ENCODE data around the gene ALX4.

Gene ALX4

DNA sequence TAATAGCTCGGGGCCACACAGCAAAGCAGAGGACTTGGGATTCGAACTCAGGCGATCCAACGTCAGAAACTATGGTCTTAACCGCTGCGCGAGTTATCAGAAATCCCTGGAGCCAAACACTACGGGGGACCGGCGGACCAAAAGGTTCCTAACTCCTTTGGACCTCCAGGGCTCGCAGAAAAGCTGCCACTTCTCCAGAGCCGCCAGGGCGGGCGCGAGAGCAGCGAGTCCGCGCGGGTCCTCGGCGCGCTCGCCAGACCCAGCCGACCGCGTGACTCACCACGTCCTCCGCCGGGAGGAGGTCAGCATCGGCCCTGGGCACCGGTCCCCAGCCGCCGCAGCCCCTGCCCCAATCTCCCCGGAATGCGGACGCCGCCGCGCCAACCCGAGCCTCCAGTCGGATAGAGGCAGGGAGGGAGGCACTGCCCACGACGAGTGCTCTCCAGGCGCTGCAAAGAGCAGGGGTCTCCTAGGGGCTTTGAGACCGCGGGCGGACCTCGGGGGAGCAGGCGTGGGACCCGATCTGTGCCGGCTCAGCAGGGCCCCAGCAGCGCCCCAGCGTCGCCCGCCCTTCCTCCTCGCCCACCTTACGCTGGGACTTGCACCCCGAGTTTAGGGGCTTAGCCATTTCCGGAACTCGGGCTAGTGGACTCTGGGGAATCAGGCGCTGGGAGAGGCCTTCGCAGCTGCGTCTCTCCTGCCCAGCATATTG lies 6.2 kb upstream of the ALX4 start:
- DNase-seq (ENCODE audit: low spot score): no peak

GRCh38 chr11:44314733-44315132 lies 4.8 kb upstream of the ALX4 start:
- DNase-seq (ENCODE audit: low spot score): no peak

DNA sequence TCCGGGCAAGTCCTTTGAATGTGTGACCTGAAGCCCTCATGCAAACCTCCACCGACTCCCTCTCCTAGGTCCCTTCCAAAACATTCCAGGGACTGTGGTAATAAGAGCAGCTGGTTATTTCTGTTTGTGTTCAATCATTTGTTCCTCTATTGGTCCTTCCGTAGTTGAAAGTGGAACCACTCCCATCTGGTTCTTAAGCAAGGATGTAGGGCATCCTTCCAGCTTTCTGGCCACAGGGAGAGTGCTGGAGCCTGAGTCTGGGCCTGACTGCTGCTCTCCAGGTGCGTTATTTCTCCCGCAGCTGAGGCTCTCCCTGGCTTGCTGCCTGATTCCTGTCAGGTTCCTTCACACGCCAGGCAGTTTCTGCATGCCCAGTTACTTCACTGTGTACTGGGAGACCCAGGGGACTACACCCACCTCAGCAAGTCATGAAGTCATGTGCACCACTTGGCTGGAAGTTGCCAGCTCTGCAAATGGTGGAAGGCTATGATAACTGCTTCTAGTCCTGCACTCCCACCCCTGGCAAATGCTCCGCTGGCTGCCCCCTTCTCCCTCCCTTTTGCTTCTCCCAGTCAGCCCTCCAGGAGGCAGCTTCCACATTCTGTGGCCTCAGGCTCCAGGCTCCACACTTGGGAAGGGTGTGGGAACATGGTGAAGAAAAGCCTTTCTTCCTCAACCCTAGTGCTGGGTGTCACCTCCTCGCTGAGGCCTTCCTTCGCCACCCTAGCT lies 4.0 kb upstream of the ALX4 start:
- no peak for DNase-seq (ENCODE audit: low spot score)

DNA sequence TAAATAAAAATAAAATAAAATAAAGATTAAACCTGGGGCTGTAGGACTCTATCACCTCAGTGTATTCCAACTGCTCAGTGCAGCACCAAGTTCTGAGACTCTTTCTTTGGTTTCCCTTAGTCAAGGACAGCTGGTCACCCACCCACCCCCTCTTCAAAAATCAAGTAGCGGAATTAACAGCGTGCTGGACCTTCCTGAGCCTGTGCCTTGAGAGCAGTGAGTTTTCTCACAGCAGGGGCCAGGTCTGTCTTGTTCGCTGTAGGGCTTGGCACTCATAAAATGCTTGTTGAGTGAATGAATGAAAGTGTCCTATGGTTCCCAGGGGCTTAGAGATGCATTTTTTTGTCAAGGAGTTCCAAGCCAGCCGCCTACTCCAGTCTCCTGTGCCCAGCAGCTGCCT lies 2.9 kb upstream of the ALX4 start:
- no peak for DNase-seq (ENCODE audit: low spot score)

- no peak for DNase-seq (ENCODE audit: low spot score)
Measured at GRCh38 chr11:44311339-44312261, 1.7 kb upstream of the ALX4 start.

- no peak for DNase-seq (ENCODE audit: low spot score)
Measured at GRCh38 chr11:44310463-44311272, 729 bp upstream of the ALX4 start.

- DNase-seq (ENCODE audit: low spot score): no peak
Measured at GRCh38 chr11:44310206-44310462, 195 bp upstream of the ALX4 start.

DNA sequence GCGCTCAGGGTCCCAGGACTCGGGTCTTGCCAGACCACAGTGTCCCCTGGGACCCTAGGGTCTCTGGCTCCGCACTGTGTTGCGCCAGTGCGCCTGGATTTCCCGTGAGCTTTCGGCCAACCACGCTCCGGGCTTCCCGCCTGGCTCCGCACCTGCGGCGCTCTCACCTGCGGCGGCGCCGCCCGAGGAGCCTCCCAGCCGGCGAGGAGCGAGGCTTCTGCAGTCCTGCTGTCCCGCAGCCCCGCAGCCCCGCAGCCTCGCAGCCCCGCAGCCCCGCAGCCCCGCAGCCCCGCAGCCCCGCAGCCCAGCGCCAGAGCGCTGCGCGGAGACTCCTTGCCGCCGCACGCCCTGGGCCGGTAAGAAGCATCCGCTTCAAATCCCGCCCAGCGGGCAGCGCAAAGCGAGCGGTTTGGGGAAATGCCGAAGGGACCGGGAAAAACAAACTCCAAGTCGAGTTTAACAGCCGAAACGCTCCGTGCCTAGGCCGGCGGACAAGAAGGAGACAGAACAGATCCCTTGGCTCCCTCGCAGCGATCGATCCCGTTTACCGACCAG lies 939 bp downstream of the ALX4 start:
- no peak for DNase-seq (ENCODE audit: low spot score)

DNA sequence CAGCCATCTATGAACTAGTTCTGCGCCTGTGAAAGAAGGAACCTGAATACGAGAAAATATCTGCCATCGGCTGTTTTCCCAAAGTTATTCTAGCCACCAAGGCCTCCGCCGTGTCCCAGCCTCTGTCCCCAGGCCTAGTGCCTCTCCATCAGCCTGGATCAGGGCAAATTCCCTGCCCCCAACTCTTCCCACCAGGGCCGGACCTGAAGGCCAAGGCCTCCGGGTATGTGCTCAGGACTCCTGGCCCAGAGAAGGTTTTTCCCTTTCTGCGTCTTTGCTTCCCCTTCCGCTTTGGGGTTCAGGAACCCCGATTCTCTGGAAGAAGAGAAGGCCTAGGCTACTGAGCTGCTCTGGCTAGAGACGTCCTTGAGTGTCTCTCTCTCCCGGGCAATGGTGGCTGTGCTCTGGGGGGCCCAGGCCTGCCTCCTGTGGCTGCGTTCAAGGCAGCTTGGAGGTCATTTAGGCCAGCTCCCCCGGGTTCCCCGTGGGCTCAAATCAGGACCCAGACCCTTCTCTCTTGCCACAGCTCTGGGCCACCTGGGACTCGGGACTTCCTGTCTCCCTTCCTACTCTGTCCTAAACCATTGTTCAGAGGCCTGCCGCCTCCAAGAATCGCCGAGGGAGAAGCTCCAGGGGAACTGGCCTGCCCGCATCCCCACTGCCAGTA lies 1.6 kb downstream of the ALX4 start:
- no peak for DNase-seq (ENCODE audit: low spot score)

DNA sequence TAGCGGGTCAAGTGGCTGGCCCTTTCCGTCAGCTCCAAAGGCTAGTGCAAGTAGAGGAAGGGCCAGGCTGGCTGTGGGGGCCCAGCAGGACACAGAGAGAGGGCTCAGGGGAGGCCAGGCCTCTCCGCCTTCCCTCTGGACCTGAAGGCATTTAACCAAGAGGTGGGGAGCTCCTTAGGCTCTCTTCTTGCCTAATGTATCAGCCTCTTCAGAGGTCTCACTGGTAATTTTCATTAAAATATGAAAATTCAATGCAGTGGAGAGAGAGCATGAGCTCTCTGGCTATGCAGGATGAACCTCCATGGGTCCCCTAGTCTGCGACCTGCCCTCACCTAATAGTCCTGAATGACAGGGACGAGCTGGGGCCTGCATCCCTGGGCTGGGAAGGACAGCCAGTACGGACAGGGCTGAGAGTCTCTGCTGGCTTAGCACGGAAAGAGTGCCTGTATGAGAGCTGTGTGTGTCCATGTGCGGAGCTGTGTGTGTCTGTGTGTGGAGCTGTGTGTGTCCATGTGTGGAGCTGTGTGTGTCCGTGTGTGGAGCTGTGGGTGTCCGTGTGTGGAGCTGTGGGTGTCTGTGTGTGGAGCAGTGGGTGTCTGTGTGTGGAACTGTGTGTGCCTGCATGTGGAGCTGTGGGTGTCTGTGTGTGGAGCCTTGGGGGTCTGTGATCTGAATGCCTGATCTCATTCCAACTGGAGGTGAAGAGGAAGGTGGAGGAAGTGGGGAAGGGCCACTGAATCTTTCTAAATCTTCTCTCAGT lies 2.4 kb downstream of the ALX4 start:
- no peak for DNase-seq (ENCODE audit: low spot score)

GRCh38 chr11:44306918-44307244 lies 3.1 kb downstream of the ALX4 start:
- DNase-seq (ENCODE audit: low spot score): no peak

GRCh38 chr11:44306052-44306917 lies 3.7 kb downstream of the ALX4 start:
- DNase-seq (ENCODE audit: low spot score): no peak

DNA sequence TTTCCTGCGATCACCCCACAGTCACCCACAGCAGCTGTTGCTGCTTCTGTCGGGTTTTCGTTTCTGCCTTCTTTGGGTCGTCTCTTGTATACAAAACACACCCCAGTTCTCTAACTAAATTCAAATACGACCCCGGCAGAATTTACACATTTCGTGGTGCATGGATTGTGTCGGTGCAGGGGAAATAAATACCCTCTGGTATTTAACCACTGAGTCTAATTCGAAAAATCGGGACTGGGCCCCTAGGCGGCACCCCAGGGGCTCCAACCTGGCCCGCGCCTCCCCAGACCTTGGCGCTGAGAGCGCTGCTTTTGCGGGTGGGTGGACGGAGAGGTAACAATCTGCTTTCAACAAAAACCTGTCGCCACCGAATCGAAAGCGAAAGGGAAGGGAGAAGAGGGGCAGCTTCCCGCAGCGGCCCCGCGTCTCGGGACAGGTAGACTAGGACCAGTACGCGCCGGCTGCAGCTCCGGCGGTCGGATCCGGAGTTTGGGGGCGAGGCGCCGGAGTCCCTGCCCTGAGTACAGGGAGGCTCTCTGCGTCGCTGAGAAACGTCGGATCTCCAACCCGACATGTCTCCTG lies 4.4 kb downstream of the ALX4 start:
- DNase-seq (ENCODE audit: low spot score): no peak

DNA sequence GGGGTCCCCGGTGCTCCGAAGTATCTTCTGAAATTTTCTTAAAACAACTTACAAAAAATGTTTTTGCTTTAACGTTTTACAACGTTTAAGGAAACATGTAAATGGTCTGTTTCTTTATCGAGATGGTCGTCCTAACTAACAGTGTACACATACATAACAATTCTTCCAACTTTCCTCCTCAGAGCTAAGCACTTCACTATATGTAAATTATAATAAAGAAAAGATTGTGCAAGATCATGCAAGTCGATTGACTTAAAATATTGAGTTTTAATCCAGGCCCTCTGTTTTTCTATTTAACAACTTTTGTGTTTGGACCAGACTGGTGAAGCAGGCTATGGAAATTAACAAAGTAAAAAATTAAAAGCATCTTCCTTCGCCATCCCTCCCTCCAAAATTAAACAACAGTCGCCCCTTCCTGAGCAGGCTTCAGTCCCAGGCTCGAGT lies 4.9 kb downstream of the ALX4 start:
- no peak for DNase-seq (ENCODE audit: low spot score)

- DNase-seq (ENCODE audit: low spot score): no peak
Measured at GRCh38 chr11:44304091-44305025, 5.6 kb downstream of the ALX4 start.

GRCh38 chr11:44303401-44303938 lies 6.5 kb downstream of the ALX4 start:
- no peak for DNase-seq (ENCODE audit: low spot score)

DNA sequence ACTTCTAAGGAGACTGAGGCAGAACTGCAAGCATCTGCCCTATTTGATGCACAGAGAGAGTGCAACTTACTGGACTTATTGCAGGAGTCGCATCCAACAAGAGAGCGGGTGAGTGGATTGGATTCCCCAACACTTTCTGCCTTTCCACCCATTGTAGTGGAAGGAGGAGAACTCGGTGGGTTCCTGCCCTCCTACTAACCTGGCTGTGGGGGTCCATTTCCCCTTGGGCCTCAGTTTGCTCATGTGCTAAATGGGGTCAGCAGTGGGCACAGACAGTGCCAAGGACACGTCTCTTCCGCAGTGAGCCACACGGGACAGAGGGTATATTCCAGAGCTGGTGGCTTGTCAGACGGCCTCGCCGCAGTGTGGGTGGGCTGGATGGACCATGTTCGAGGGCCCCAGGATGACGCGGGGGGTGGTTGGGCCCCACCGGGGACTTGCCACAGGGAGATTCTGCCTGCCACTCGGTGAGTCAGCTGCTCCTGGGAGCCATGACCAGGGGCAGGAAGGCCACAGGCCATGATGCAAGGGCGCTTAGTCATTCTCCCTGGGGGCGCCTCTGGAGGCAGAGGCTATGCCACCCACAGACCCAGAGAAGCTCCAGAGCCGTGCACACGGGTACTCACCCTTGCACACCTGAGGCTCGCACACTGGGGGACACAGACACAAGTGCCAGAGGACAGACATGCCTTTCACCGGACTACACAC lies 8.2 kb downstream of the ALX4 start:
- no peak for DNase-seq (ENCODE audit: low spot score)

Data from left forelimb (tissue), 1 donor.